Amniotic stem cell (primary cell): ENCODE results near the gene WDR11.

Source experiments
- DNase-seq: peaks from one replicate; lab custom pipeline; 2025; lab: John Stamatoyannopoulos, UW

The WDR11 gene

GRCh38 chr10:120850911-120851865, at the start of gene WDR11:
Gene WDR11 (plus strand): TSS chr10:120851362. CDS start chr10:120851421, 59 bp downstream.
- peak; percentile 79 for DNase-seq

- no peak for DNase-seq
These were observed 48.2 kb upstream of the WDR11 start for GRCh38 chr10:120802935-120803334.

GRCh38 chr10:120803972-120804371, 47.2 kb upstream of the WDR11 start:
- DNase-seq: no peak

GRCh38 chr10:120805014-120805812, 45.9 kb upstream of the WDR11 start:
- no peak for DNase-seq

GRCh38 chr10:120806081-120806480, 45.1 kb upstream of the WDR11 start:
- DNase-seq: no peak

- no peak for DNase-seq
These were observed 40.9 kb upstream of the WDR11 start for GRCh38 chr10:120810298-120810697.

- no peak for DNase-seq
These were observed 38.1 kb upstream of the WDR11 start for GRCh38 chr10:120813085-120813484.

- DNase-seq: no peak
These were observed 32.9 kb upstream of the WDR11 start for GRCh38 chr10:120818301-120818700.

- no peak for DNase-seq
These were observed 31.8 kb upstream of the WDR11 start for GRCh38 chr10:120819366-120819765.

GRCh38 chr10:120823266-120823665, 27.9 kb upstream of the WDR11 start:
- no peak for DNase-seq

GRCh38 chr10:120824881-120825309, 26.3 kb upstream of the WDR11 start:
- no peak for DNase-seq

- DNase-seq: no peak
These were observed 25.0 kb upstream of the WDR11 start for GRCh38 chr10:120825878-120826769.

- no peak for DNase-seq
These were observed 23.8 kb upstream of the WDR11 start for GRCh38 chr10:120827251-120827875.

GRCh38 chr10:120828763-120829319, 22.3 kb upstream of the WDR11 start:
- no peak for DNase-seq

GRCh38 chr10:120832106-120832505, 19.1 kb upstream of the WDR11 start:
- DNase-seq: no peak

- no peak for DNase-seq
These were observed 17.8 kb upstream of the WDR11 start for GRCh38 chr10:120833222-120833928.

GRCh38 chr10:120835603-120836002, 15.6 kb upstream of the WDR11 start:
- DNase-seq: no peak

- DNase-seq: no peak
These were observed 12.2 kb upstream of the WDR11 start for GRCh38 chr10:120838941-120839340.

GRCh38 chr10:120841522-120842189, 9.5 kb upstream of the WDR11 start:
- DNase-seq: no peak

- DNase-seq: no peak
These were observed 3.2 kb downstream of the WDR11 start for GRCh38 chr10:120854388-120854787.
